PC-9 (cell line): ENCODE measurements around the gene CNTN4. TPM values are rescaled to one million over a fixed set of nuclear protein-coding genes. Genes with fewer than 3 reads are reported as not detected.

Source experiments
- BruUV-seq: library from RNA; stranded (reverse); fragments of 400-500 nt; replicated peaks from 2 replicates; lab custom pipeline; 2021; lab: Mats Ljungman, UMichigan
- CTCF ChIA-PET: fragments of 300-600 bp; sonication (Branson Sonifier 250); formaldehyde crosslinking; loops from one replicate; lab custom pipeline; 2022; ENCODE audit warnings: antibody characterized with exemption; lab: Charles Lee
- POLR2A ChIA-PET: fragments of 300-600 bp; sonication (Branson Sonifier 250); formaldehyde crosslinking; loops from one replicate; lab custom pipeline; 2022; ENCODE audit warnings: antibody characterized with exemption; ENCODE audit not compliant: unreplicated experiment; lab: Charles Lee
- DNase-seq, 2 experiments: peaks; one replicate each; pipeline versions ENCODE4 v3.0.0 to v3.0.0-alpha.2; 2015 to 2022; ENCODE audit warnings: mixed read lengths in 1 of 2
- H2AFZ ChIP-seq: fragments of 200-600 bp; sonication (generic); 2 replicates; pipeline ENCODE4 v1.8.1; 2017; ENCODE audit warnings: antibody characterized with exemption
- H3F3A ChIP-seq: fragments of 200-600 bp; sonication (generic); 2 replicates; pipeline ENCODE4 v1.8.1; 2017; ENCODE audit warnings: antibody characterized with exemption, mild to moderate bottlenecking, low read depth; ENCODE audit not compliant: insufficient read depth
- H3K27ac ChIP-seq: fragments of 200-600 bp; sonication (generic); 2 replicates; pipeline ENCODE4 v1.6.1; 2016; ENCODE audit warnings: mixed run types
- H3K27me3 ChIP-seq: fragments of 200-600 bp; sonication (generic); 2 replicates; pipeline ENCODE4 v1.6.1; 2016; ENCODE audit warnings: low read depth, mixed run types; ENCODE audit not compliant: insufficient read depth
- H3K36me3 ChIP-seq: fragments of 200-600 bp; sonication (generic); 2 replicates; pipeline ENCODE4 v1.6.1; 2016; ENCODE audit warnings: low read depth, mixed run types
- H3K4me1 ChIP-seq: fragments of 200-600 bp; sonication (generic); replicated peaks from 2 replicates; pipeline ENCODE4 v1.6.1; 2016; ENCODE audit warnings: mixed run types; ENCODE audit not compliant: insufficient read depth
- H3K4me2 ChIP-seq: fragments of 200-600 bp; sonication (generic); 2 replicates; pipeline ENCODE4 v1.6.1; 2017; ENCODE audit warnings: mixed run types
- H3K4me3 ChIP-seq: fragments of 200-600 bp; sonication (generic); 2 replicates; pipeline ENCODE4 v1.6.1; 2016; ENCODE audit warnings: mixed run types
- H3K79me2 ChIP-seq: fragments of 200-600 bp; sonication (generic); 2 replicates; pipeline ENCODE4 v1.6.1; 2017; ENCODE audit warnings: low read depth, mixed run types
- H3K9me2 ChIP-seq: fragments of 200-600 bp; sonication (generic); 2 replicates; pipeline ENCODE4 v1.8.1; 2017; ENCODE audit warnings: mild to moderate bottlenecking; ENCODE audit not compliant: insufficient read depth
- H3K9me3 ChIP-seq: fragments of 200-600 bp; sonication (generic); 2 replicates; pipeline ENCODE4 v1.8.1; 2016; ENCODE audit warnings: low read depth; ENCODE audit not compliant: insufficient read depth
- H4K20me1 ChIP-seq: fragments of 200-600 bp; sonication (generic); 2 replicates; pipeline ENCODE4 v1.8.1; 2017; ENCODE audit not compliant: insufficient read depth
- EZH2 ChIP-seq: fragments of 200-600 bp; sonication (generic); IDR thresholded peaks from 2 replicates; pipeline ENCODE4 v1.8.0; 2017; ENCODE audit warnings: antibody characterized with exemption, low read depth
- intact Hi-C: fragments of 100-400 bp; cut with micrococcal nuclease; formaldehyde crosslinking; loops from one replicate; pipeline ENCODE4 v1.10.0; 2022; ENCODE audit not compliant: unreplicated experiment
- total RNA-seq: library from RNA; stranded (reverse); gene quantifications from 2 replicates; pipeline ENCODE4 v1.2.3, GENCODE V29; 2021
- TF ChIP-seq, protein P1 (sequence below): fragments of 200-600 bp; sonication (generic); conservative IDR thresholded peaks from 2 replicates; pipeline ENCODE4 v1.6.1; 2017; ENCODE audit warnings: mixed run types, antibody characterized with exemption, mild to moderate bottlenecking, moderate library complexity

Gene CNTN4
- total RNA-seq, 1 experiment from 2014 or later: not detected

DNA sequence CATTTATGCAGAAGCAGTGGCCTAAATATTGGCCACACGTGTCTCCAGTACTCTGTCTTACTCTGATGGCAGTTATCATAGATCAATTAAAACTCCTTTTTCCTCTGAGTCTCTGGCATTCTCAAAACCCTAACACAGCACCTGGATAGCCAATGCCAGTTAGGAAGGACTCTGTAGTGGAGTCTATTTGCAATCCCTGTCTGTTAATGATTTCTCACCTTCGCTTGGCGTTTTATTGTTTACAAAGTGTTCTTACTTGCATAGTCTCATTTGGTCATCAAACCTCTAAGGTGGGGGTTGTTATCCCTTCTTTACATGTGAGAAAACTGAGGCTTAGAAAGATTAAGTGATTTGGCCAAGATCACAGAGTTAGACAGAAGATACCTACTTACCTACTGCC is 752.7 kb downstream of the CNTN4 start:
- DNase-seq: no peak
- intact Hi-C loops: no loop called here
- H3K4me2 ChIP-seq: no peak overlapping the region
- no peaks in the 10 kb centered on the region for H3K36me3 ChIP-seq
- no peaks in the 10 kb centered on the region for H3F3A ChIP-seq
- CTCF ChIA-PET: no interaction called here
- H4K20me1 ChIP-seq: no peaks in the 10 kb centered on the region
- no TSS peak for BruUV-seq
- no peak overlapping the region for H3K4me3 ChIP-seq
- no peaks in the 10 kb centered on the region for H3K27me3 ChIP-seq
- no peaks in the 10 kb centered on the region for H3K9me2 ChIP-seq
- POLR2A ChIA-PET: no interaction called here
- no peaks in the 10 kb centered on the region for H3K79me2 ChIP-seq
- TF ChIP-seq, protein P1, sequence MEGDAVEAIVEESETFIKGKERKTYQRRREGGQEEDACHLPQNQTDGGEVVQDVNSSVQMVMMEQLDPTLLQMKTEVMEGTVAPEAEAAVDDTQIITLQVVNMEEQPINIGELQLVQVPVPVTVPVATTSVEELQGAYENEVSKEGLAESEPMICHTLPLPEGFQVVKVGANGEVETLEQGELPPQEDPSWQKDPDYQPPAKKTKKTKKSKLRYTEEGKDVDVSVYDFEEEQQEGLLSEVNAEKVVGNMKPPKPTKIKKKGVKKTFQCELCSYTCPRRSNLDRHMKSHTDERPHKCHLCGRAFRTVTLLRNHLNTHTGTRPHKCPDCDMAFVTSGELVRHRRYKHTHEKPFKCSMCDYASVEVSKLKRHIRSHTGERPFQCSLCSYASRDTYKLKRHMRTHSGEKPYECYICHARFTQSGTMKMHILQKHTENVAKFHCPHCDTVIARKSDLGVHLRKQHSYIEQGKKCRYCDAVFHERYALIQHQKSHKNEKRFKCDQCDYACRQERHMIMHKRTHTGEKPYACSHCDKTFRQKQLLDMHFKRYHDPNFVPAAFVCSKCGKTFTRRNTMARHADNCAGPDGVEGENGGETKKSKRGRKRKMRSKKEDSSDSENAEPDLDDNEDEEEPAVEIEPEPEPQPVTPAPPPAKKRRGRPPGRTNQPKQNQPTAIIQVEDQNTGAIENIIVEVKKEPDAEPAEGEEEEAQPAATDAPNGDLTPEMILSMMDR: no peak
- no peak for TF ChIP-seq EZH2
- no peaks in the 10 kb centered on the region for H3K9me3 ChIP-seq
- no peak overlapping the region for H3K27ac ChIP-seq
- H3K4me1 ChIP-seq: no peaks in the 10 kb centered on the region
- no peak overlapping the region for H2AFZ ChIP-seq

GRCh38 chr3:2851835-2852234 is 753.2 kb downstream of the CNTN4 start:
- Histone ChIP-seq H3K36me3 (no peaks in the 10 kb centered on the region), H3K4me3 (no peak overlapping the region), H3K9me2 (no peaks in the 10 kb centered on the region), H3K9me3 (no peaks in the 10 kb centered on the region), H3K27me3 (no peaks in the 10 kb centered on the region), H3K79me2 (no peaks in the 10 kb centered on the region), H3K4me1 (no peaks in the 10 kb centered on the region), H3K27ac (no peak overlapping the region), H3K4me2 (no peak overlapping the region), H4K20me1 (no peaks in the 10 kb centered on the region), H2AFZ (no peak overlapping the region), H3F3A (no peaks in the 10 kb centered on the region)
- no TSS peak for BruUV-seq
- CTCF ChIA-PET: no interaction called here
- intact Hi-C loops: no loop called here
- TF ChIP-seq EZH2: no peak
- TF ChIP-seq, protein P1: no peak
- POLR2A ChIA-PET: no interaction called here
- DNase-seq: no peak

DNA sequence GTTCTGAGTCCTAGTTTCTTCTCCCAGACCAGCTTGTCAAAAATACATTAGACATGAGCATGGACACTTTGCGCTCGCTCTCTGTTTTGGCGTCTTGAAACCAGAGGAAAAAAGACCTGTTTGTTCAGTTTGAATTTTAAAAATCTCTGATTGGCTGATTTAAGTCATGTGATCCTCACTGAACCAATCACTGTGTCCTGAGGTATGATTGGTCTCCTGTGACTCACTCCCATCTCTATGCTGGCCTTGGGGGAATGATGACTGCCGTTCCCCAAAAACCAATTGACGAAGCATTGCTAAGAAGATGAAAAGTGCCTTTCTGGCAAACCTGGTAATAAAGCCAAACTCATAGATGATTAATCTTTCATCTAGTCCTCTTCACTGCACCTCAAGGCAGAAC is 755.0 kb downstream of the CNTN4 start:
- H3K4me1 ChIP-seq: no peaks in the 10 kb centered on the region
- no peak overlapping the region for H2AFZ ChIP-seq
- no peaks in the 10 kb centered on the region for H3K9me2 ChIP-seq
- H3K27me3 ChIP-seq: no peaks in the 10 kb centered on the region
- ChIA-PET POLR2A (no interaction called here), CTCF (no interaction called here)
- no peak for TF ChIP-seq EZH2
- TF ChIP-seq, protein P1: no peak
- no peak overlapping the region for H3K27ac ChIP-seq
- no peak overlapping the region for H3K4me2 ChIP-seq
- no peaks in the 10 kb centered on the region for H3K79me2 ChIP-seq
- no TSS peak for BruUV-seq
- intact Hi-C loops: no loop called here
- H3F3A ChIP-seq: no peaks in the 10 kb centered on the region
- no peak overlapping the region for H3K4me3 ChIP-seq
- no peaks in the 10 kb centered on the region for H3K36me3 ChIP-seq
- H4K20me1 ChIP-seq: no peaks in the 10 kb centered on the region
- no peaks in the 10 kb centered on the region for H3K9me3 ChIP-seq
- no peak for DNase-seq
